ENCODE measurements around the gene ADA.

DNA sequence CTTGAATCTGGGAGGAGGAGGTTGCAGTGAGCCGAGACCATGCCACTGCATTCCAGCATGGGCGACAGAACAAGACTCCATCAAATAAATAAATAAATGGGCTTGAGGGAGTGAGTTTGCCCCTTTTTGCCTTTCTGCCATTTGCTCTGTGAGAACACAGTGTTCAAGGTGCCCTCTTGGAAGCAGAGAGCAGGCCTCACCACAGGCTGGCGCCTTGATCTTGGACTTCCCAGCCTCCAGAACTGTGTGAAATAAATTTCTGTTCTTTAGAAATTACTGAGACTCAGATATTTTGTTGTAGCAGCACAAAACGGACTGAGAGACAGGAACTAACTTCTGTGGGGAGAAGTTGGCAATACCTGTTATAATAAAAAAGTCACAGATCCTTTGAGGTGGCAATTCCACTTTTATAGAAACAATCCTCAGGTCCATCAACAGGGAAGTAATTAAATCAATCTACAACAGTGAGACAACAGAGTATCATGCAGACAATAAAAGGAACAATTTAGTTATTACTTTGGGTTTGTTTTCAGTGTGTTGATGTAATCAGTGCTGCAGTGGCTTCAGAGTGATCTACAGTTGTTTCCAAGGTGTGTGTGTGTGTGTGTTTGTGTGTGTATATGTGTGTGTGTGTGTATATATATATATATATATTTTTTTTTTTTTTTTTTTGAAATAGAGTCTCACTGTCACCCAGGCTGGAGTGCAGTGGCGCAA lies 44.6 kb downstream of the ADA start:
- TF ChIP-seq POLR2AphosphoS5 (IDR thresholded peaks at IDR 0.05; ENCODE audit: insufficient read depth in 1 of 2, low read depth in 1 of 2) (no peak), CTCF (IDR thresholded peaks at IDR 0.05) (no peak), POLR2A (IDR thresholded peaks at IDR 0.05) (no peak)
